Measurements from ENCODE around the gene NR3C2. TPM values are rescaled to one million over a fixed set of nuclear protein-coding genes. Genes with fewer than 3 reads are reported as not detected.

Gene NR3C2
- total and polyA plus RNA-seq, 2 of the 4 experiments (the other 2 are of a cell fraction) = 1.1 to 2.3 TPM

GRCh38 chr4:148441624-148441985, 609 bp downstream of the NR3C2 start:
- ATAC-seq (ENCODE audit: low read depth) (no peak), DNase-seq (no peak)
- Histone ChIP-seq H3K23ac (ENCODE audit: low read depth, low read length) (no peak overlapping the region; the same call in 1 of the 2 replicates), H2AK9ac (replicated peaks; ENCODE audit: low read depth, low read length, poor library complexity) (no peak overlapping the region), H3K36me3 (ENCODE audit: control insufficient read depth, insufficient read depth, low read length) (no peaks in the 10 kb centered on the region), H3K4me2 (ENCODE audit: low read depth, low read length) (peak overlapping the region; percentile 94), H3K27ac (ENCODE audit: insufficient read depth, low read length) (no peak overlapping the region), H4K5ac (ENCODE audit: low read depth, low read length) (no peak overlapping the region), H3K9me3 (ENCODE audit: control insufficient read depth, insufficient read depth, low read length) (no peaks in the 10 kb centered on the region), H3K4ac (ENCODE audit: low read depth, low read length) (no peak overlapping the region), H3K4me3 (ENCODE audit: insufficient read depth, low read depth, low read length) (peak overlapping the region; percentile 66), H3K9me1 (ENCODE audit: insufficient read depth, low read length) (no peaks in the 10 kb centered on the region), H2BK120ac (ENCODE audit: low read depth, low read length) (no peak overlapping the region), H2BK15ac (ENCODE audit: low read depth, low read length) (no peak overlapping the region), H3K9ac (ENCODE audit: low read depth, low read length) (no peak overlapping the region), H4K91ac (ENCODE audit: insufficient read depth, low read depth, low read length) (no peak overlapping the region), H2BK5ac (ENCODE audit: low read depth, low read length, poor library complexity, severe bottlenecking) (no peak overlapping the region), H3K4me1 (ENCODE audit: control insufficient read depth, insufficient read depth, low read length) (no peaks in the 10 kb centered on the region), H3K14ac (replicated peaks; ENCODE audit: low read depth, low read length) (no peak overlapping the region), H2AFZ (replicated peaks; ENCODE audit: low read length, poor library complexity) (peak overlapping the region; percentile 95), H4K20me1 (ENCODE audit: insufficient read depth, low read length) (no peaks in the 10 kb centered on the region), H3K56ac (ENCODE audit: extremely low read depth, insufficient read depth, low read length) (no peak overlapping the region), H2BK20ac (ENCODE audit: low read depth, low read length) (no peak overlapping the region), H3K27me3 (ENCODE audit: control insufficient read depth, insufficient read depth, low read length) (peaks cover 36% of the 10 kb centered on the region), H4K8ac (ENCODE audit: low read depth in 2 of 2, low read length in 2 of 2) (no peak overlapping the region), H3K79me1 (ENCODE audit: low read depth in 1 of 2, low read length in 2 of 2) (no peaks in the 10 kb centered on the region), H3K18ac (ENCODE audit: low read depth, low read length) (no peak overlapping the region), H2AK5ac (ENCODE audit: low read depth, low read length) (no peak overlapping the region)
- dilution Hi-C loops (cut with HindIII; ENCODE audit: low sequenced_read_pairs, unreplicated experiment) (no loop called here), intact Hi-C loops (cut with micrococcal nuclease) (loop anchor here (5.0 kb wide), 2 partner anchors 591 to 821 kb away; no protein-coding TSS in a partner anchor), in situ Hi-C loops (cut with MboI; ENCODE audit: low sequenced_read_pairs) (no loop called here)
- ChIA-PET POLR2A (ENCODE audit: unreplicated experiment) (no interaction called here), CTCF (no interaction called here)
- TF ChIP-seq CTCF (conservative IDR thresholded peaks at IDR 0.05; ENCODE audit: low read depth, low read length) (no peak), FOS (IDR thresholded peaks at IDR 0.05; ENCODE audit: low read depth, low read length) (no peak), POLR2A (IDR thresholded peaks at IDR 0.05; ENCODE audit: low read depth, low read length) (no peak), CEBPB (IDR thresholded peaks at IDR 0.05; ENCODE audit: low read depth, low read length) (no peak), ELK1 (IDR thresholded peaks at IDR 0.05; ENCODE audit: borderline replicate concordance, low read depth, low read length) (no peak), MAFK (IDR thresholded peaks at IDR 0.05; ENCODE audit: low read depth, low read length) (no peak), BHLHE40 (IDR thresholded peaks at IDR 0.05; ENCODE audit: low read depth, low read length) (no peak), MAZ (IDR thresholded peaks at IDR 0.05; ENCODE audit: borderline replicate concordance, low read depth, low read length) (no peak), RCOR1 (IDR thresholded peaks at IDR 0.05; ENCODE audit: insufficient replicate concordance, low read length) (no peak), SMC3 (IDR thresholded peaks at IDR 0.05; ENCODE audit: low read depth, low read length) (no peak)
- WGBS, 2 experiments (ENCODE audit: extremely low coverage in 2 of 2, insufficient read length in 1 of 2) = no CpG with 5 or more reads among the region's 12 CpGs
- BruUV-seq (replicated peaks) = no TSS peak

Data from IMR-90 (cell line).